MM.1S (cell line): ENCODE data around the gene DLX2.
"Not testable (repeated sequence)": the region's sequence is repeated elsewhere in the genome, so short reads cannot be mapped to it uniquely, and the experiment has no call there.

Experiments used
- DNase-seq: peaks from one replicate; pipeline ENCODE4 v3.0.0-alpha.2; 2015
- H2AFZ ChIP-seq: fragments of 300-600 bp; sonication (generic); 2 replicates; pipeline ENCODE4 v1.6.0; 2016; ENCODE audit warnings: antibody characterized with exemption, low read length
- H3F3A ChIP-seq: fragments of 300-600 bp; sonication (generic); 2 replicates; pipeline ENCODE4 v1.6.1; 2016; ENCODE audit warnings: mild to moderate bottlenecking, antibody characterized with exemption, low read length, moderate library complexity, mixed read lengths; ENCODE audit not compliant: insufficient read depth
- H3K27ac ChIP-seq: fragments of 300-600 bp; sonication (generic); 2 replicates; pipeline ENCODE4 v1.5.1; 2016; ENCODE audit warnings: mild to moderate bottlenecking, low read length
- H3K27me3 ChIP-seq: fragments of 300-600 bp; sonication (generic); replicated peaks from 2 replicates; pipeline ENCODE4 v1.6.0; 2016; ENCODE audit warnings: low read length; ENCODE audit not compliant: insufficient read depth
- H3K36me3 ChIP-seq: fragments of 300-600 bp; sonication (generic); replicated peaks from 2 replicates; pipeline ENCODE4 v1.6.1; 2016; ENCODE audit warnings: mild to moderate bottlenecking, low read length, mixed read lengths; ENCODE audit not compliant: insufficient read depth
- H3K4me1 ChIP-seq: fragments of 300-600 bp; sonication (generic); 2 replicates; pipeline ENCODE4 v1.6.1; 2016; ENCODE audit warnings: low read length, mixed read lengths
- H3K4me2 ChIP-seq: fragments of 300-600 bp; sonication (generic); 2 replicates; pipeline ENCODE4 v1.6.0; 2016; ENCODE audit warnings: low read depth, low read length
- H3K4me3 ChIP-seq: fragments of 300-600 bp; sonication (generic); 2 replicates; pipeline ENCODE4 v1.5.1; 2016; ENCODE audit warnings: low read length, mixed read lengths
- H3K79me2 ChIP-seq: fragments of 300-600 bp; sonication (generic); 2 replicates; pipeline ENCODE4 v1.6.1; 2016; ENCODE audit warnings: mixed run types, low read length, mixed read lengths
- H3K9ac ChIP-seq: fragments of 300-600 bp; sonication (generic); 2 replicates; pipeline ENCODE4 v1.6.1; 2016; ENCODE audit warnings: low read length, mixed read lengths
- H3K9me2 ChIP-seq: fragments of 300-600 bp; sonication (generic); replicated peaks from 2 replicates; pipeline ENCODE4 v1.6.1; 2016; ENCODE audit warnings: mild to moderate bottlenecking, low read length, mixed read lengths; ENCODE audit not compliant: insufficient read depth
- H3K9me3 ChIP-seq: fragments of 300-600 bp; sonication (generic); replicated peaks from 2 replicates; pipeline ENCODE4 v1.6.1; 2016; ENCODE audit warnings: mild to moderate bottlenecking, low read length, mixed read lengths; ENCODE audit not compliant: insufficient read depth
- H4K20me1 ChIP-seq: fragments of 300-600 bp; sonication (generic); 2 replicates; pipeline ENCODE4 v1.6.1; 2016; ENCODE audit warnings: mild to moderate bottlenecking, low read length, moderate library complexity, mixed read lengths; ENCODE audit not compliant: insufficient read depth
- CTCF ChIP-seq: fragments of 300-600 bp; sonication (generic); IDR thresholded peaks from 2 replicates; pipeline ENCODE4 v1.5.1; 2016; ENCODE audit warnings: antibody characterized with exemption, low read length, mixed read lengths
- EZH2 ChIP-seq: fragments of 300-600 bp; sonication (generic); optimal IDR thresholded peaks from 2 replicates; pipeline ENCODE3; 2017; ENCODE audit warnings: low read depth, mild to moderate bottlenecking, antibody characterized with exemption, low read length, mixed read lengths
- EZH2phosphoT487 ChIP-seq: fragments of 300-600 bp; sonication (generic); IDR thresholded peaks from 2 replicates; pipeline ENCODE4 v1.6.1; 2018; ENCODE audit warnings: antibody characterized with exemption, low read length

DLX2 gene

GRCh38 chr2:172102391-172103359 lies at the start of gene DLX2:
Gene DLX2 (minus strand): TSS chr2:172102900. CDS start chr2:172102538, 362 bp downstream.
- peak within 1 kb of the TSS; percentile 27; the same call in 1 of the 2 replicates for H3K9ac ChIP-seq
- H3K79me2 ChIP-seq, result no peaks in the 10 kb centered on the region
- peak within 1 kb of the TSS; percentile 70 for H3K4me3 ChIP-seq
- no peaks in the 10 kb centered on the region for H3F3A ChIP-seq
- DNase-seq, result peak; percentile 94
- H3K4me1 ChIP-seq, result 0 out of 2 replicates have a peak, but pooled peaks cover 10% of the 10 kb centered on the region
- peak within 1 kb of the TSS; percentile 96 for H2AFZ ChIP-seq
- peak within 1 kb of the TSS; percentile 92 for H3K4me2 ChIP-seq
- TF ChIP-seq CTCF (no peak), EZH2phosphoT487 (no peak)
- H3K27me3 ChIP-seq, result peaks cover 56% of the 10 kb centered on the region
- H3K9me3 ChIP-seq, result no peaks in the 10 kb centered on the region
- no peaks in the 10 kb centered on the region for H4K20me1 ChIP-seq
- no peak within 1 kb of the TSS for H3K27ac ChIP-seq
- H3K9me2 ChIP-seq, result no peaks in the 10 kb centered on the region
- H3K36me3 ChIP-seq, result no peaks in the 10 kb centered on the region

GRCh38 chr2:172147944-172148650 lies 45.4 kb upstream of the DLX2 start:
- DNase-seq, result no peak
- no peaks in the 10 kb centered on the region for H3K27me3 ChIP-seq
- no peak for TF ChIP-seq EZH2
- TF ChIP-seq EZH2phosphoT487, result no peak
- no peak for TF ChIP-seq CTCF
- no peak overlapping the region for H2AFZ ChIP-seq
- H3K4me1 ChIP-seq, result no peaks in the 10 kb centered on the region
- H3K79me2 ChIP-seq, result no peaks in the 10 kb centered on the region
- H3F3A ChIP-seq, result no peaks in the 10 kb centered on the region
- no peaks in the 10 kb centered on the region for H3K9me2 ChIP-seq
- no peak overlapping the region for H3K9ac ChIP-seq
- no peak overlapping the region for H3K4me3 ChIP-seq
- no peaks in the 10 kb centered on the region for H3K9me3 ChIP-seq
- no peaks in the 10 kb centered on the region for H3K36me3 ChIP-seq
- H3K4me2 ChIP-seq, result no peak overlapping the region
- H3K27ac ChIP-seq, result no peak overlapping the region
- H4K20me1 ChIP-seq, result no peaks in the 10 kb centered on the region

- no peak for TF ChIP-seq EZH2phosphoT487
- TF ChIP-seq EZH2, result no peak
- TF ChIP-seq CTCF, result no peak
- H3F3A ChIP-seq, result no peaks in the 10 kb centered on the region
These were observed 41.1 kb upstream of the DLX2 start for GRCh38 chr2:172143817-172144216.

GRCh38 chr2:172138727-172139126 lies 36.0 kb upstream of the DLX2 start:
- not testable (repeated sequence) for H3K79me2 ChIP-seq, H2AFZ ChIP-seq, H4K20me1 ChIP-seq, H3F3A ChIP-seq, H3K36me3 ChIP-seq, DNase-seq, H3K4me2 ChIP-seq, H3K4me1 ChIP-seq, H3K9me3 ChIP-seq, H3K4me3 ChIP-seq, H3K9ac ChIP-seq, H3K27me3 ChIP-seq, H3K27ac ChIP-seq, H3K9me2 ChIP-seq

More at GRCh38 chr2:172143817-172144216, 41.1 kb upstream of the DLX2 start:
- H3K79me2 ChIP-seq, result no peaks in the 10 kb centered on the region
- no peaks in the 10 kb centered on the region for H3K36me3 ChIP-seq
- no peak overlapping the region for H2AFZ ChIP-seq
- no peak for DNase-seq
- H4K20me1 ChIP-seq, result no peaks in the 10 kb centered on the region
- H3K9ac ChIP-seq, result no peak overlapping the region
- no peaks in the 10 kb centered on the region for H3K4me1 ChIP-seq
- no peak overlapping the region for H3K27ac ChIP-seq
- no peaks in the 10 kb centered on the region for H3K9me2 ChIP-seq
- H3K4me2 ChIP-seq, result no peak overlapping the region
- no peaks in the 10 kb centered on the region for H3K9me3 ChIP-seq
- H3K4me3 ChIP-seq, result no peak overlapping the region
- no peaks in the 10 kb centered on the region for H3K27me3 ChIP-seq
